ENCODE results near the gene ZNF277.

DNA sequence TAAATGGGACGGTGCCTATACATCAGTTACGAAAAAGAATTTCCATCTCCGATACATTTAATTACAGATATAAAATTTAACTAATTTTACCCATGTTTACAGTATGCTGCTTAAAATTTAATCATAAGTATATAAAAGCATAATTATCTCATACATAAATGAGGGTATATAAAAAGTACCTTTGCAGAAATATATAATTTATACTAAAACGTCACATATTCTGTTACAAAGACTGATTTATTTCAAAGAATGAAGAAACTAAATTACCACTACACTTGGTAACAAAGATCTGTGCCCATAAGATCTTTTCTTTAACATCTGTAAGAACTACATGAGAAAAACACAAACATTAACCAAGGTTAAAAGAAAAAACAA is 3.1 kb upstream of the ZNF277 start:
- TF ChIP-seq, protein P1, sequence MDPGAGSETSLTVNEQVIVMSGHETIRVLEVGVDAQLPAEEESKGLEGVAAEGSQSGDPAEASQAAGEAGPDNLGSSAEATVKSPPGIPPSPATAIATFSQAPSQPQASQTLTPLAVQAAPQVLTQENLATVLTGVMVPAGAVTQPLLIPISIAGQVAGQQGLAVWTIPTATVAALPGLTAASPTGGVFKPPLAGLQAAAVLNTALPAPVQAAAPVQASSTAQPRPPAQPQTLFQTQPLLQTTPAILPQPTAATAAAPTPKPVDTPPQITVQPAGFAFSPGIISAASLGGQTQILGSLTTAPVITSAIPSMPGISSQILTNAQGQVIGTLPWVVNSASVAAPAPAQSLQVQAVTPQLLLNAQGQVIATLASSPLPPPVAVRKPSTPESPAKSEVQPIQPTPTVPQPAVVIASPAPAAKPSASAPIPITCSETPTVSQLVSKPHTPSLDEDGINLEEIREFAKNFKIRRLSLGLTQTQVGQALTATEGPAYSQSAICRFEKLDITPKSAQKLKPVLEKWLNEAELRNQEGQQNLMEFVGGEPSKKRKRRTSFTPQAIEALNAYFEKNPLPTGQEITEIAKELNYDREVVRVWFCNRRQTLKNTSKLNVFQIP (CRISPR knock-in tag; IDR thresholded peaks at IDR 0.05; ENCODE audit: borderline replicate concordance, low read depth) = no peak
- TF ChIP-seq, protein P2, sequence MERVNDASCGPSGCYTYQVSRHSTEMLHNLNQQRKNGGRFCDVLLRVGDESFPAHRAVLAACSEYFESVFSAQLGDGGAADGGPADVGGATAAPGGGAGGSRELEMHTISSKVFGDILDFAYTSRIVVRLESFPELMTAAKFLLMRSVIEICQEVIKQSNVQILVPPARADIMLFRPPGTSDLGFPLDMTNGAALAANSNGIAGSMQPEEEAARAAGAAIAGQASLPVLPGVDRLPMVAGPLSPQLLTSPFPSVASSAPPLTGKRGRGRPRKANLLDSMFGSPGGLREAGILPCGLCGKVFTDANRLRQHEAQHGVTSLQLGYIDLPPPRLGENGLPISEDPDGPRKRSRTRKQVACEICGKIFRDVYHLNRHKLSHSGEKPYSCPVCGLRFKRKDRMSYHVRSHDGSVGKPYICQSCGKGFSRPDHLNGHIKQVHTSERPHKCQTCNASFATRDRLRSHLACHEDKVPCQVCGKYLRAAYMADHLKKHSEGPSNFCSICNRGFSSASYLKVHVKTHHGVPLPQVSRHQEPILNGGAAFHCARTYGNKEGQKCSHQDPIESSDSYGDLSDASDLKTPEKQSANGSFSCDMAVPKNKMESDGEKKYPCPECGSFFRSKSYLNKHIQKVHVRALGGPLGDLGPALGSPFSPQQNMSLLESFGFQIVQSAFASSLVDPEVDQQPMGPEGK (CRISPR knock-in tag; IDR thresholded peaks at IDR 0.05; ENCODE audit: borderline replicate concordance) = no peak
- TF ChIP-seq RARB (CRISPR knock-in tag; IDR thresholded peaks at IDR 0.05) (no peak), GLIS3 (CRISPR knock-in tag; IDR thresholded peaks at IDR 0.05) (no peak), ZNF8 (CRISPR knock-in tag; IDR thresholded peaks at IDR 0.05) (no peak), ZFP30 (CRISPR knock-in tag; IDR thresholded peaks at IDR 0.05) (no peak), ZFP3 (CRISPR knock-in tag; IDR thresholded peaks at IDR 0.05) (no peak), TCF4 (CRISPR knock-in tag; IDR thresholded peaks at IDR 0.05; ENCODE audit: borderline replicate concordance) (no peak)
- TF ChIP-seq, protein P3, sequence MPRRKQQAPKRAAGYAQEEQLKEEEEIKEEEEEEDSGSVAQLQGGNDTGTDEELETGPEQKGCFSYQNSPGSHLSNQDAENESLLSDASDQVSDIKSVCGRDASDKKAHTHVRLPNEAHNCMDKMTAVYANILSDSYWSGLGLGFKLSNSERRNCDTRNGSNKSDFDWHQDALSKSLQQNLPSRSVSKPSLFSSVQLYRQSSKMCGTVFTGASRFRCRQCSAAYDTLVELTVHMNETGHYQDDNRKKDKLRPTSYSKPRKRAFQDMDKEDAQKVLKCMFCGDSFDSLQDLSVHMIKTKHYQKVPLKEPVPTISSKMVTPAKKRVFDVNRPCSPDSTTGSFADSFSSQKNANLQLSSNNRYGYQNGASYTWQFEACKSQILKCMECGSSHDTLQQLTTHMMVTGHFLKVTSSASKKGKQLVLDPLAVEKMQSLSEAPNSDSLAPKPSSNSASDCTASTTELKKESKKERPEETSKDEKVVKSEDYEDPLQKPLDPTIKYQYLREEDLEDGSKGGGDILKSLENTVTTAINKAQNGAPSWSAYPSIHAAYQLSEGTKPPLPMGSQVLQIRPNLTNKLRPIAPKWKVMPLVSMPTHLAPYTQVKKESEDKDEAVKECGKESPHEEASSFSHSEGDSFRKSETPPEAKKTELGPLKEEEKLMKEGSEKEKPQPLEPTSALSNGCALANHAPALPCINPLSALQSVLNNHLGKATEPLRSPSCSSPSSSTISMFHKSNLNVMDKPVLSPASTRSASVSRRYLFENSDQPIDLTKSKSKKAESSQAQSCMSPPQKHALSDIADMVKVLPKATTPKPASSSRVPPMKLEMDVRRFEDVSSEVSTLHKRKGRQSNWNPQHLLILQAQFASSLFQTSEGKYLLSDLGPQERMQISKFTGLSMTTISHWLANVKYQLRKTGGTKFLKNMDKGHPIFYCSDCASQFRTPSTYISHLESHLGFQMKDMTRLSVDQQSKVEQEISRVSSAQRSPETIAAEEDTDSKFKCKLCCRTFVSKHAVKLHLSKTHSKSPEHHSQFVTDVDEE (CRISPR knock-in tag; IDR thresholded peaks at IDR 0.05) = no peak

Measured in SK-N-SH treated with all-trans-retinoic acid at 6 μM for 48 hours (cell line).